Measurements from ENCODE around the gene TARBP1.
"Not testable (repeated sequence)": the region's sequence is repeated elsewhere in the genome, so short reads cannot be mapped to it uniquely, and the experiment has no call there.

Gene TARBP1

GRCh38 chr1:234430691-234431090 is 48.3 kb downstream of the TARBP1 start:
- DNase-seq: no peak

- DNase-seq: no peak
Observed at GRCh38 chr1:234429434-234429806, 49.6 kb downstream of the TARBP1 start.

DNA sequence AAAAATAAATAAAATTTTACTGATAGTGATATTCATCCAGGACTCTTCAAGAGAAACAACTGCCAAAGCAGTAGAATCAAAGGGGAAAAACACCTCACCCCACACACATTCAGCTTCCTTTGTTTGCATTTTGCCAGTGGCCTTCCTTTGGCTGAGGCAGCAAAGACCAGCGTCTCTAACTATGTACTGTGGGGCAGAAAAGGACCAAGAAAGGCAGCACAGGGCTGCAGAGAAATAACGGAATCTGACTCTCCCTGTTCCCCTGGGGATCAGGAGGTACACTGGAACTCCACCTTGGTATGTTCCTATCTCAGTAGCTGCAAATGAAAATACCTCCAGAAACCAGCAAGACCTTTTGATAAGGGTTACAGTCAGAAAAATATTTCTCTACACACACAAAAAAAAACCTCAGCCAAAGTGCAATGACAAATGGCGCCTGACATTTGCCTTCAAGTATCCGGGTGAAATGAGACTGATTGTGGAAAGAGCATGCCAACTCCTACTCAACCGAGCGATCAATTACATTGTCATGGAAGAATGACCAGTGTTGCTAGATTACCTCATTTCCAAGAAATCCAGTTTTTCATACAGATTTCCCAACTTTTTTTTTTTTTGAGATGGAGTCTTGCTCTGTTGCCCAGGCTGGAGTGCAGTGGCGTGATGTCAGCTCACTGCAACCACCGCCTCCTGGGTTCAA is 50.9 kb downstream of the TARBP1 start:
- DNase-seq: no peak

DNA sequence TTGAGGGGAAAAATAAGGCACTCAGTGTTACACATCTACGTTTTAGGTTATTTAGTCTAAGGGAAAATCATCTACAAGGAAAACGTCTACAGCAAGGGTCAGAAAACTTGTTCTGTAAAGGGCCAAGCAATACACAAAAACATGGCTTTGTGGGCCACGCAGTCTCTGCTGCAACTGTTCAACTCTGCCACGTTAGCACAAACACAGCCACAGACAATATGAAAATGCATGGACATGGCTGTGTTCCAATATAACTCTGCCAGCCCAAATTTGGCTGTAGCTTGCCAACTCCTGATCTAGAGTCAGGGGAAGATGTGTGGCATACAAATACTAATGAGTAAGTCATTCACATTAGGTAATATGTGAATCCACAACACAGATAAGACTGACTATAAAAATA is 65.0 kb downstream of the TARBP1 start:
- no peak for DNase-seq

- DNase-seq: no peak
Observed at GRCh38 chr1:234413485-234413884, 65.5 kb downstream of the TARBP1 start.

DNA sequence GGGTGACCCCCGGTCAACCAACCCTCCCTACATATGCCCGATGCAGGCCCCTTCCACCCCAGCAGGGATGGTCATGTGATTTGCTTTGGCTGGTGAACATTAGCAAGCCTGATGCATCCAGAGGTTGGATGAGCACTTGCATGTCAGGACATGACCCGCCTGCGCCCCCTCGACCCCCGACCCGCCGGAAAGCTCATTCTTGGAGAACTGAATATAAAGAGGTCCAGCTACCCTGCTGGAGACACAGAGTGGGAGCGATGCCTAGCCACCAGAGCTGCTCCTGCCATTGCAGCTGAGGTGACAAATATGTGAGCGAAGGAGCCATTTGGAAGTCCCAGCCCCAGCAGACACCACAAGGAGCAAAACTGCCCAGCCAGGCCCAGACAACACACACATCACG is 66.1 kb downstream of the TARBP1 start:
- DNase-seq: no peak

- DNase-seq: no peak
Observed at GRCh38 chr1:234409328-234409727, 69.7 kb downstream of the TARBP1 start.

- DNase-seq: no peak
Observed at GRCh38 chr1:234408757-234409156, 70.2 kb downstream of the TARBP1 start.

DNA sequence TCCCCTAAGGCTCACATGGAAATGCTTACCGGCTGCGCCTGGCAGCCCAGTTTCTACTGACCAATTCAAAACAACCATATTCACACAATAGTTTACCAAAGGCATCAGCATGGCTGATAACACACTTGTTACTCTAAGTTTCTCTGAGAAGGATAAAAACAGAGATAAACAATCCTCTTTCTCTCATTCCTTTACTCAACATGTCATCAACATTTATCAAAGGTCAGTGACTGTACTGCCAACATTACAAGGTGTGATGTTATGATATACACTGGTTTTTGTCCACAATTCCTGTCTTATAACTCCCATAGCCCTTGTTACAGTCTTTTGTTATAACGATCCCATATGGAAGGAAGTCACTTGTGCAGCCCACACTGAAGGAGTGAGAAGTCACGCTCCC is 72.1 kb downstream of the TARBP1 start:
- no peak for DNase-seq

GRCh38 chr1:234405676-234406075 is 73.3 kb downstream of the TARBP1 start:
- no peak for DNase-seq

GRCh38 chr1:234402939-234403338 is 76.0 kb downstream of the TARBP1 start:
- DNase-seq: no peak

GRCh38 chr1:234401658-234402057 is 77.3 kb downstream of the TARBP1 start:
- DNase-seq: no peak

DNA sequence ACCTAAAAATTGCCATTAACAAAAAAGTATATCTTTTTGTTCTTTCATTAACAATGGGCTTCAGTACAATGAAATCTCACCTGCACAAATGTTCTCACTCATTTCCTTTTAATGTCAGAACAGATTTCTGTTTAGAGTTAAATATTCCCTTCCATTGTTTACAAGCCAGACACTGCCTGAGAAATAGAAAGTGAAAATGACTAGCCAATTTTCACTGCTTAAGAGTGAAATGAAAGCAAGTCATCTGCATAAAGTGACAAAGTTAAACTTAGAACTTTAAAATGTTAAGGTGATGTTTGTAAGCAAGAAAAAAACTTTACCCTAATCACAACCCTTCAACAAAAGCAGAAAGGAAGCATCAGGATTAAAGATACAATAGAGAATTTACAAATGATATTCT is 78.2 kb downstream of the TARBP1 start:
- no peak for DNase-seq

DNA sequence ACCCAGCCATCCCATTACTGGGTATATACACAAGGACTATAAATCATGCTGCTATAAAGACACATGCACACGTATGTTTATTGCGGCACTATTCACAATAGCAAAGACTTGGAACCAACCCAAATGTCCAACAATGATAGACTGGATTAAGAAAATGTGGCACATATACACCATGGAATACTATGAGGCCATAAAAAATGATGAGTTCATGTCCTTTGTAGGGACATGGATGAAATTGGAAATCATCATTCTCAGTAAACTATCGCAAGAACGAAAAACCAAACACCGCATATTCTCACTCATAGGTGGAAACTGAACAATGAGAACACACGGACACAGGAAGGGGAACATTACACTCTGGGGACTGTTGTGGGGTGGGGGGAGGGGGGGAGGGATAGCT is 79.5 kb downstream of the TARBP1 start:
- not testable (repeated sequence) for DNase-seq

DNA sequence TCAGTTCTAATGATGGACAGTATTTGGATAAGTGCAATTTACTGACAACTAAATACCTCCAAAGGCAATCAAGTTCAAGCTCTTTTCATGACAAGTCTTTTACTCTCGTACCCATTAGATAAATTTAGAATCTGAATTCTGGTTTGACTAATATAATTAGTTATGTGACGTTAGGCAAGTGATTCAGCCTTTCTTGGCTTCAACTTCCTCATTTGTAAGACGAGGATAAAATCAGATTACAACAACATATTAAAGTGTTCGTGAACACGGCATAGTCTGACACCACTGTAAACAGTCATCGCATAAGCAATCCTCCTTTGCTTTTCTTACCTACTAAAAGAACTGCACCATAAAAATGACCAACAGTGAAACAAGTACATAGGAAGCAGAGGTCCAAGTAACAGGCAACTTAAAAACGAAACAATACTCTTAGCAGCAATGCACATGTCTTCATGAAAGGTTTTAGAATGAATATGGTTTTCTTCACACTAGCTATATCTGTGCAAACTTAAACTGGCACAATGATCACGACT is 80.1 kb downstream of the TARBP1 start:
- no peak for DNase-seq

GRCh38 chr1:234397732-234398131 is 81.2 kb downstream of the TARBP1 start:
- no peak for DNase-seq

DNA sequence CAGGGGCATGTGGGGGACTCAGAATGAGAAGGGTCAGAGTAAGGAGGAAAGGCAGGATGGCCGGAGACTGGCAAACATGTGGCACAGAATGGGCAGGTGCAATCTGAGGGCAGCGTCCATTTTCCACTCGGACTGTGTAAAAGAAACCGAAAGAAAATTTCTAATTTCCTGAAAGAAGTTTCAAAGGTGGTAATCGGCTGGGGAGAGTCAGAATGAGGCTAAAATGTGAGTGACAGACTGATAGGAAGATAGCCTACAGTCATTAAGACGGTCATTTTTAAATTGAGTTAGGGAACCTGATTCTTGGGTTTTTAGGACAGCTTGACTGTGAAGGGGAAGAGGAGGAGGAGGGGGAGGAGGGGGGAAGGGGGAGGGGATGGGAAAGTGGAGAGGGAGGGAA is 82.1 kb downstream of the TARBP1 start:
- no peak for DNase-seq

GRCh38 chr1:234396092-234396491 is 82.9 kb downstream of the TARBP1 start:
- no peak for DNase-seq

DNA sequence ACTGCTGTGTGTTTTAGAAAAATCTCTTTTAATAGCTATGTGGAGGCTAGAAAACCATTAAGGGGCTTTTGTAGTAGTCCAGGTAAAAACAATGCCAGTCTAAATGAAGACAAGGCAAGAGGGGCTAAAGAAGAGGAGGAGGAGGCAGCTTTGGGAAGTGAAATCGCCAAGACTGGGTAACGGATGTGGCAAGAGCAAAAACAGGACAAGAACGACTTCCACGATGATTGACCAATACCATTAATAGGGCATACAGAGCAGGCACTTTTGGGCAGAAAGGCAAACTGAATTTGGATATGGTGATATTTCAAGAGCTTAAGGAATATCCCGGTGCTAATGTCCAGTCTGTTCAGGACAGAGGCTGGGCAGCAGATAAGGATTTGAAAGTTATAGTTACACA is 83.7 kb downstream of the TARBP1 start:
- no peak for DNase-seq

- no peak for DNase-seq
Observed at GRCh38 chr1:234393190-234393589, 85.8 kb downstream of the TARBP1 start.

GRCh38 chr1:234388094-234388493 is 90.9 kb downstream of the TARBP1 start:
- DNase-seq: no peak

DNA sequence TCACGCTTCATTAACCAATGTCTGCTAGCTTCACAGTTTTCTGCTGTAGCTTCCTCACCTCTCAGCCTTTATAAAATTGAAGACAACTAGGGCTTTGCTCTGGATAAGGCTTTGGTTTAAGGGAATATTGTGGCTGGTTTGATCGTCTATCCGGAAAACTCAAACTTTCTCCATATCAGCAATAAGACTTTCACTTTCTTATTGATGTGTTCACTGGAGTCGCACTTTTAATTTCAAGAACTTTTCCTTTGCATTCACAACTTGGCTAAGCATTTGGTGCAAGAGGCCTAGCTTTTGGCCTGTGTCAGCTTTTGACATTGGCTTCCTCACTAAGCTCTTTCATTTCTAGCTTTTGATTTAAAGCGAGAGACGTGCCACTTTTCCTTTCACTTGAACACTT is 92.9 kb downstream of the TARBP1 start:
- no peak for DNase-seq

DNA sequence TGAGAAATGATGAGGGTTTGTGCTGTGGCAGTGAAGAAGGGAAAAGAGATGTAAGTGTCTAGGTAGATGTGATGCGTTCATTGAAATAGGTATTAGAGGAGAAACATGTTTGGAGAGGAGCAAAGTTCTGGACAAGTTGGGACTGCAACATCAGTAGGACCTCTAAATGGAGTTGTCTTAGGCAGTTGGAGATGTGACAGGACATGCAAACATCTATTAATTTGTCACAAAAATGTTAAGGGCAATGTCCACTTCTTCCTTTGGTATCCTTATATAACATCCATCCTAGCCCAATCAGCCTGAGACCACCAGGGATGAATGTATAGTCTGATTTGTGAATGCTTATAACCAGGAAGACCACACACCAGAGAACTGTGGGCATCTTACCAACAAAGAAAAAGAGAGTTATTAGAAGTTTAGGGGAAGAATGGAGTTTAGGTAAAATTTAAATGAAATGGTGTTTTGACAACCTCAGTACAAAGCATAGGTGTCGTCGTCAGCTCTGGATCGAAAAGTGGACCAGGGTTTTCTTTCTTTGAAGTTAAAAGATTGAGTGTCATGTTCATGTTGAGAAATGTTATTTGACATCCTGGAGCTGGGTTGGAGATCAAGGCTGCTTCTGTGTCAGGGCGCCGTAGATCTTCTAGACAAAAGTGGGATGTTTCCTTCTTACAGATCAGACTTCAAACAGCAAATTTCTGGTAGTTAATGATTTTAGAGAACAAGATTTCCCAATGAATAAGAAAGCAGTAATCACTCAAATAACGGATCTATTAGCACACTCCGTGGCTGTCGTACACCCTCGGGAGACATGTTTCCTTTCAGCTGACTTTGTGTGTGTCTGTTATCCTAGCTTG is 97.1 kb downstream of the TARBP1 start:
- no peak for DNase-seq

DNA sequence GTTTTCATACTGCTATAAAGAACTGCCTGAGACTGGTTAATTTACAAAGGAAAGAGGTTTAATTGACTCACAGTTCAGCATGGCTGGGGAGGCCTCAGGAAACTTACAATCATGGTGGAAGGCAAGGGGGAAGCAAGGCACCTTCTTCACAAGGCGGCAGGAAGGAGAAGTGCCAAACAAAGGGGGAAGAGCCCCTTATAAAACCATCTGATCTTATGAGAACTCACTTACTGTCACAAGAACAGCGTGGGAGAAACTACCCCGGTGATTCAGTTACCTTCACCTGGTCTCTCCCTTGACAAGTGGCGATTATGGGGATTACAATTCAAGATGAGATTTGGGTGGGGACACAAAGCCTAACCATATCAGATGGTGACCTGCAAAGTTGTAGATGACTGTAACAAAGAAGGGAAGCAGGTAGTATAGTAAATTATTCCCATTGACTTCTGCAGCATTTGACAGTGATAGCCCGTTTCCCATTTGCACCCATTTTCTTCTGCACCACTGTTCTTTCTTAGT is 99.3 kb downstream of the TARBP1 start:
- not testable (repeated sequence) for DNase-seq

Data from NCI-H1930 (cell line).